Effector memory CD4-positive, alpha-beta T cell (primary cell): ENCODE data around the gene PSMF1.

Source experiments
- DNase-seq, 3 donors: peaks; one replicate each; pipeline ENCODE4 v3.0.0-alpha.2; 2020
- H3K27ac ChIP-seq: 2 replicates; pipeline ENCODE4 v1.7.0; 2013; ENCODE audit warnings: mild to moderate bottlenecking, low read length, moderate library complexity; ENCODE audit not compliant: insufficient read depth, poor library complexity, severe bottlenecking
- H3K27me3 ChIP-seq: replicated peaks from 2 replicates; pipeline ENCODE4 v1.7.0; 2013; ENCODE audit warnings: mild to moderate bottlenecking, low read length; ENCODE audit not compliant: insufficient read depth, control insufficient read depth, poor library complexity, severe bottlenecking
- H3K36me3 ChIP-seq: 2 replicates; pipeline ENCODE4 v1.7.0; 2013; ENCODE audit warnings: mild to moderate bottlenecking, low read length, moderate library complexity; ENCODE audit not compliant: control insufficient read depth, insufficient read depth
- H3K4me1 ChIP-seq: 2 replicates; pipeline ENCODE4 v1.7.0; 2013; ENCODE audit warnings: low read length, mild to moderate bottlenecking; ENCODE audit not compliant: control insufficient read depth, insufficient read depth, poor library complexity, severe bottlenecking
- H3K4me3 ChIP-seq: 2 replicates; pipeline ENCODE4 v1.7.0; 2013; ENCODE audit warnings: low read length, low read depth, mild to moderate bottlenecking; ENCODE audit not compliant: insufficient read depth, poor library complexity, severe bottlenecking
- H3K9me3 ChIP-seq: 2 replicates; pipeline ENCODE4 v1.7.0; 2013; ENCODE audit warnings: mild to moderate bottlenecking, low read length, moderate library complexity; ENCODE audit not compliant: control insufficient read depth

Gene PSMF1

DNA sequence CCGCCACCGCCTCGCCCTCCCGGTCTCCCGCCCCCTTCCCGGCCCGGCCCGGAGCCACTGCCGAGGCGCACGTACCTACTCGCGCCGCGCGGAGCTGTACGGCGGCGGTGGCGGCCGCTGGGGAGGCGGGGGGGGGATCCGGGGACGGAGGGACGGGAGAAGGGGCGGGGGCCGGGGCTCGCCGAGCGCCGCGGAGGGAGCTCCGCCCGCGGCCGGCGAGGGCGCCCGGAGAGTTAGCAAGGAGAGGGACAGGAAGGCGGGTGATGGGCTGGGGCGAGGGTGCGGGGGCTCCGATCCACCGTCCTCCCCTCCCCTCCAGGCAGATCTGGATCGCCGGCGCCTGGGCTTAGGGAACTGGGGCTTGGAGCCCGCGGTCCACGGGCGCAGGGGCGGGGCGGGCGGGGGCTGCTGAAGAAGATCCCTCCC is 66.9 kb downstream of the PSMF1 start:
- Histone ChIP-seq H3K27ac (no peak overlapping the region), H3K36me3 (no peaks in the 10 kb centered on the region), H3K4me3 (no peak overlapping the region), H3K9me3 (no peaks in the 10 kb centered on the region), H3K27me3 (peaks cover 3% of the 10 kb centered on the region), H3K4me1 (peaks cover 3% of the 10 kb centered on the region)
- DNase-seq = no peak

DNA sequence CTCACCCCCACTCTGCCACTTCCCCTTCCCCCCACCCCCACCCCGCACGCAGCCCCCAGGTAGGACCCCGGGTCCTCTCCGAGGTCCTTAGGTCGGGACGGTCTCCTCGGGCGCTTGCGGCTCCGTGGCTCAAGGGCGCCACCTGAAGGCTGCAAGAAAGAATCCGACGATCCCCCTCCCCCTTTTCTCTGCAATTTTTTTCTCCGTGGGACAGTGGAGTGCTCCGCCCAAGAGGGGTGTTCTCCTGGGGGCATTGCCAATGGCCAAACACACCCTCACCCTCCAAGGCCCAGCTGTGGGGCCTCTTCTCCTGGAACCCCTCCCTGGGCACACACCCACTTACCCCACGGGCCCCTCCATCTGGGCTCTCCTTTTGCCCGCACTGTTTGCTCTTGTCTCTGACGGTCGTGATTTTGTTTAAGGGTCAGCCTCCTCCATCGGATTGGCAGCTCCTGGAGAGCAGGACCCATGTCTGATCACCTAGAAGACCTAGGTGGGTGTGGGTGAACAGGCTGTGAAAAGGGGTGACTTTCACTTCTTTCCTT is 67.5 kb downstream of the PSMF1 start:
- no peak for DNase-seq
- Histone ChIP-seq H3K27ac (no peak overlapping the region), H3K36me3 (no peaks in the 10 kb centered on the region), H3K27me3 (peaks cover 3% of the 10 kb centered on the region), H3K4me1 (peaks cover 3% of the 10 kb centered on the region), H3K4me3 (no peak overlapping the region), H3K9me3 (no peaks in the 10 kb centered on the region)

DNA sequence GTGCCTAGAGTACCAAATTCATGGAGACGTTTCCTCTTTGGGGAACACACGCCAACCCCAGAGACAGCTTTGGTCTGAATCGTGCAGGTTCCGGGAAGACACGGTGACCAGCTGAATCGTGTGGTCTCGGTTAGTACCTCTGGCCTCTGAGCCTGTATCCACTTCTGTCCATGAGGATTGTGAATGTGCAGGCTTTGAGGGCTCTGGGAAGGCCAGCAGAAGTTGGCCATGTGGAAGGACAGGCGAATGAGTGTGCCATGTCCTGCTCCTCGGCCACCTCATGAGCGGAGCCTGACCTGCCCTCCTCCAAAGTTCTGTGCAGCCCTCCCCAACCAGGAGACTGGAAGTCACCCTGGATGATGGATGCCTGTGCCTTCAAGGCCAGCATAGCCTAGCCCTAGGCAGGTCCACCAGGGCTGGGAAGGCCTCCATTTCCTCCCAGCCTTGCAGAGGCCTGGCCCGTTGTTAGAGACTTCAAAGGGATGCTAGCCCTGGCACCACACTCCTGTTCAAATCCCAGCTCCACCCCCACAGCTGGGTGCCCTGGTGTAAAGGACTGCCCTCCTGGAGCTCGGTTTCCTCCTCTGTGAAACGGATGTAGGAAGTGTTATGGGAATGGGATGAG is 68.1 kb downstream of the PSMF1 start:
- H3K36me3 ChIP-seq = no peaks in the 10 kb centered on the region
- peaks cover 3% of the 10 kb centered on the region for H3K27me3 ChIP-seq

DNA sequence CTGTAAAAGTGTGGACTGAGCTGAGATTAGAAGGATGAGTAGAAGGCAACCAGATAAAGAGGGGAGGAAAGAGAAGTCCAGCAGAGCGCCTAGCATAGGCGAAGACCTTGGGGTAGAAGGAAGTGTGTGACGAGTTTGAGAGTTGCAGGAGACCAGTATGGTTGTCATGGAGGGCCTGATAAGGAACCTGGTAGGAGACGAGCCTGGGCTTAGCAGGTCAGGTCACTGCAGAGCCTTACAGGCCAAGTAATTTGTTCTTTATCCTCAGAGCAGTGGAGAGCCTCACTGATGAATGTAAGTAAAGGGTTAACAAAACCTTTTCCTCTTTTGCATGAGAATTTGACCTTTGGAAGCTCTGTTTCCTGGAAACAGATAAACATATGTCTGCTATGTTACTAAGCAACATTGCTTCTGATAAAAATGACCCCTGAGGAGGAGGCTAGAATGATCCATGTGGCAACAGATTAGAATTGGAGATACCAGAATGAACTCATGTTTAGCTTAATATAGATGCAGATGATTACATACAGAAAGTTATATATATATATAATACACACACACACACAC is 69.3 kb downstream of the PSMF1 start:
- H3K27me3 ChIP-seq = peaks cover 3% of the 10 kb centered on the region
- no peaks in the 10 kb centered on the region for H3K9me3 ChIP-seq
- DNase-seq = no peak

More for the DNA sequence above, 68.1 kb downstream of the PSMF1 start:
- H3K9me3 ChIP-seq = no peaks in the 10 kb centered on the region
- H3K27ac ChIP-seq = no peak overlapping the region
- DNase-seq = no peak
- peaks cover 3% of the 10 kb centered on the region for H3K4me1 ChIP-seq
- H3K4me3 ChIP-seq = no peak overlapping the region

DNA sequence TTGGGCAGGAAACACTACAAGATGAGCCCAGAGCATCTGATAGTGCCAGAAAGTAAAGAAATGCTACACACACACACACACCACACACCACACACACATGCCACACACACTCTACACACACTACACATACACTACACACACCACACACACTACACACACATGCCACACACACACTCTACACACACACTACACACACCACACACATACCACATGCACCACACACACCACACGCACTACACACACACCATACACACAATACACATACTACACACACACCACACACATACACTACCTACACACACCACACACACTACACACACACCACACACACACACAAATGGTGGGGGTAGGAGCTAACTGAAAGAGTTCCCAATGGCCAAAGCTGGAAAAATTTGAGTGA is 69.9 kb downstream of the PSMF1 start:
- H3K4me3 ChIP-seq = no peak overlapping the region
- DNase-seq = no peak
- peaks cover 3% of the 10 kb centered on the region for H3K27me3 ChIP-seq
- peaks cover 3% of the 10 kb centered on the region for H3K4me1 ChIP-seq
- H3K36me3 ChIP-seq = no peaks in the 10 kb centered on the region
- no peaks in the 10 kb centered on the region for H3K9me3 ChIP-seq
- H3K27ac ChIP-seq = no peak overlapping the region

More for the DNA sequence above, 69.3 kb downstream of the PSMF1 start:
- H3K27ac ChIP-seq = no peak overlapping the region
- H3K4me3 ChIP-seq = no peak overlapping the region
- H3K4me1 ChIP-seq = peaks cover 3% of the 10 kb centered on the region
- H3K36me3 ChIP-seq = no peaks in the 10 kb centered on the region

DNA sequence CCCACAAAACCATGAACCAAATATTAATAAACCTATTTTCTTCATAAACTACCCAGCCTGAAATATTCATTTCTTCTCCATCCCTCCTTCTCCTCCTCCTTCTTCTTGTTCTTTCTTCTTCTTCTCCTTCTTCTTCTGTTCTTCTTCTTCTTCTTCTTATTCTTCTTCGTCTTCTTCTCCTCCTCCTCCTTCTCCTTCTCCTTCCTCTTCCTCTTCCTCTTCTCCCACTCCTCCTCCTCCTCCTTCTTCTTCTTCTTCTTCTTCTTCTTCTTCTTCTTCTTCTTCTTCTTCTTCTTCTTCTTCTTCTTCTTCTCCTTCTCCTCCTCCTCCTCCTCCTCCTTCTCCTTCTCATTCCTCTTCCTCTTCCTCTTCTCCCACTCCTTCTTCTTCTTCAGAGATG is 71.4 kb downstream of the PSMF1 start:
- Histone ChIP-seq H3K36me3 (no peaks in the 10 kb centered on the region), H3K4me3 (no peak overlapping the region), H3K9me3 (no peaks in the 10 kb centered on the region), H3K4me1 (peaks cover under 1% of the 10 kb centered on the region), H3K27me3 (peaks cover 1% of the 10 kb centered on the region), H3K27ac (no peak overlapping the region)
- DNase-seq = no peak

DNA sequence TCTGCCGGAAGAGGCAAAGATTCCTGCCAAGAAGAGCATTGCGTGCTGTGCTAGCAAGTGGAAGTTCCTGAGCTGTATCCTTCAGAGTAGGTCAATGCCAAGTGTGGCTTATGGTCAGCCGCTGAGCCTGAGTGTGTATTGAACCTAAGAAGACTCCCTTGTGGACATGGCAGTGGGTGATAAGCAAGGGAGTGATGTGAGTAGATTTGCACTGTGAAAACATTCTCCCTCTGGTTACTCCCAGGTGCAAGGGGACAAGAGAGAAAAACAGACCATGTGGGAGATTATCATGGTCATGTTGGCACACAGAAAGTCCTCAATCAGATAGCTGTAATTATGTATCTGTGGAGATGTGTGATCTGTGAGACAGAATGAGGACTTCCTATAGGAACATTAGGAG is 72.4 kb downstream of the PSMF1 start:
- no peaks in the 10 kb centered on the region for H3K36me3 ChIP-seq
- no peaks in the 10 kb centered on the region for H3K4me1 ChIP-seq
- H3K27ac ChIP-seq = no peak overlapping the region
- no peak for DNase-seq
- no peaks in the 10 kb centered on the region for H3K27me3 ChIP-seq
- no peak overlapping the region for H3K4me3 ChIP-seq
- H3K9me3 ChIP-seq = no peaks in the 10 kb centered on the region

DNA sequence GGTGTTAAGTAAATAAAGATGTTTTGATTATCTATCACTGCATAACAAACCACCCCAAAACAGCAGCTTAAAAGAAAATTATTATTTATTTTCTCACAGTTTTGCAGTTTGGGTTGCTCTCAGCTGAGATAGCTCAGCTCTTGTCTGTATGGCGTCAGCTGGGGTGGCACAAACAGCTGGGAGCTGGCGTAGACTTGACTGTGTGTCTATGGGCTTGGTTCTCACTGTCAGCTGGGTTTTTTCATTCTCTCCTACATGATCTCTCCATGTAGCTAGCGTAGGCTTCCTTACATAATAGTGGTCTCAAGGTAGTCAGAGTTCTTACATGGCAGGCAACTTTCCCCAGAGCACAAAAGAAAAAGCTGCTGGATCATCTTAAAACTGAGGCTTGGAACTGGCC is 72.9 kb downstream of the PSMF1 start:
- no peaks in the 10 kb centered on the region for H3K4me1 ChIP-seq
- H3K9me3 ChIP-seq = no peaks in the 10 kb centered on the region
- no peak for DNase-seq
- H3K36me3 ChIP-seq = no peaks in the 10 kb centered on the region
- H3K4me3 ChIP-seq = no peak overlapping the region
- no peak overlapping the region for H3K27ac ChIP-seq
- no peaks in the 10 kb centered on the region for H3K27me3 ChIP-seq

DNA sequence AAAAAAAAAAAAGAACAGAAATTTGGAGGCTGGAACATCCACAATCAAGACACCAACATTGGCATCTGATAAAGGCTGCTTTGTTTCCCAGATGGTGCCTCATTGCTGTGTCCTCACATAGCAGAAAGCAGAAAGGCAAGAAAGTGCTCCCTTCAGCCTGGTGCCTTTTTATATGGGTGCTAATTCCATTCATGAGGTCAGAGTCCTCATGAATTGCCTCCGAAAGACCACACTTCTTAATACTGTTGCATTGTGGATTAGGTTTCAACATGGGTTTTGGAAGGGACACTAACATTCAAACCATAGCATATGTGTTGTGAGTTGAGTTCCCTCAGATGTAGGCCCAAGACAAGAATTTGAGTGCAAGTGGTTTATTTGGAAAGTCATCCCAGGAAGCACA is 76.8 kb downstream of the PSMF1 start:
- Histone ChIP-seq H3K9me3 (no peaks in the 10 kb centered on the region), H3K27ac (no peak overlapping the region), H3K36me3 (no peaks in the 10 kb centered on the region), H3K4me1 (no peaks in the 10 kb centered on the region), H3K4me3 (no peak overlapping the region), H3K27me3 (no peaks in the 10 kb centered on the region)
- DNase-seq = no peak

DNA sequence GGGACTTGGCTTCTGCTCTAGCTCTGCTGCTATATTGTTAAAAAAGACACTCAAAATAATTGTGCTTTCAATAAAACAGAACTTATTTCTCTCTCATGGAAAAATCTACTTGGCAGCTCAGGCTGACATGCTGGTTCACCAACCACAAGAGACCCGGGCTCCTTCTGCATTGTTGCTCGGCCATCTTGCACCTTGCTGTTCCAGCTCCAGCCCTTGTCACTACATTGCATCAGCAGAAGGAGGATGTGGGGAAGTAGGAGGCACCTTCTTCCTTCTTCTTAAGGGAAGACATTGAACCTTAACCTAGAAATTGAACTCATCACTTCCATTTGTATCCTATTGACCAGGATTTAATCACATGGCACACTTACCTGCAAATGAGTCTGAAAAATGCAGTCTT is 78.2 kb downstream of the PSMF1 start:
- Histone ChIP-seq H3K9me3 (no peaks in the 10 kb centered on the region), H3K4me1 (no peaks in the 10 kb centered on the region), H3K36me3 (no peaks in the 10 kb centered on the region), H3K27me3 (no peaks in the 10 kb centered on the region), H3K27ac (no peak overlapping the region), H3K4me3 (no peak overlapping the region)
- DNase-seq = no peak
